K562 (cell line): ENCODE measurements around the gene PCCA. TPM values are rescaled to one million over a fixed set of nuclear protein-coding genes. Genes with fewer than 3 reads are reported as not detected.

Experiments
- ATAC-seq: fragments of 200-7000 bp; cut with Tn5 transposase; 3 replicates; pipeline ENCODE4 v1.9.1; 2020; ENCODE audit warnings: moderate library complexity
- BruUV-seq: library from RNA; stranded (reverse); fragments of 400-500 nt; replicated peaks from 2 replicates; lab custom pipeline; 2021; lab: Mats Ljungman, UMichigan
- CTCF ChIA-PET: fragments of 300-600 bp; formaldehyde crosslinking; extraction: SDS; loops from one replicate; lab custom pipeline; 2021; ENCODE audit warnings: low intra/inter-chr PET ratio; lab: Yijun Ruan, JAX
- POLR2A ChIA-PET: fragments of 300-600, 350-650 bp; sonication (Branson Sonifier 250); formaldehyde crosslinking; extraction: SDS; loops from one replicate; lab custom pipeline; 2021; ENCODE audit warnings: antibody characterized with exemption, inconsistent platforms; lab: Yijun Ruan, JAX
- DNase-seq, 4 experiments: peaks; one replicate each; pipeline versions ENCODE4 v3.0.0 to v3.0.0-alpha.2; 2011 to 2018; ENCODE audit warnings: low spot score in 3 of 4, mixed read lengths in 3 of 4; ENCODE audit errors: extremely low read depth in 1 of 4
- FAIRE-seq: peaks from 2 replicates; lab custom pipeline; 2011; peaks lifted over from hg19 to GRCh38; lab: Jason Lieb, UNC
- H2AFZ ChIP-seq: 2 replicates; pipeline ENCODE4 v1.6.0; 2011; ENCODE audit warnings: low read depth, low read length, control low read depth, inconsistent platforms
- H3K27ac ChIP-seq: fragments of 200-600 bp; 3 replicates; pipeline ENCODE4 v1.8.0; 2011; ENCODE audit warnings: low read depth, mild to moderate bottlenecking, control low read depth, inconsistent platforms, low read length, moderate library complexity, mixed read lengths; ENCODE audit errors: extremely low read depth
- H3K27me3 ChIP-seq, 2 experiments: fragments of 300-600 bp in 1 of 2; 2 replicates in 1 of 2; 3 replicates in 1 of 2; pipeline versions ENCODE4 v1.6.0 to v1.8.0; 2011; ENCODE audit warnings: inconsistent platforms in 2 of 2, low read length in 2 of 2, mild to moderate bottlenecking in 1 of 2, mixed read lengths in 1 of 2, moderate library complexity in 1 of 2; ENCODE audit not compliant: control insufficient read depth in 2 of 2, insufficient read depth in 2 of 2
- H3K36me3 ChIP-seq: fragments of 300-600 bp; 3 replicates; pipeline ENCODE4 v1.8.0; 2011; ENCODE audit warnings: mild to moderate bottlenecking, low read length, inconsistent platforms; ENCODE audit not compliant: control insufficient read depth, insufficient read depth
- H3K4me1 ChIP-seq, 2 experiments: fragments of 200-600 bp in 1 of 2; replicated peaks in 1 of 2; 2 replicates in 1 of 2; 3 replicates in 1 of 2; pipeline versions ENCODE4 v1.5.1 to v1.8.0; 2011; ENCODE audit warnings: inconsistent platforms in 2 of 2, low read length in 2 of 2, mild to moderate bottlenecking in 1 of 2, mixed read lengths in 1 of 2, moderate library complexity in 1 of 2; ENCODE audit not compliant: control insufficient read depth in 2 of 2, insufficient read depth in 2 of 2
- H3K4me2 ChIP-seq: 2 replicates; pipeline ENCODE4 v1.6.1; 2011; ENCODE audit warnings: low read length, control low read depth, inconsistent platforms, mixed read lengths; ENCODE audit not compliant: insufficient read depth
- H3K4me3 ChIP-seq: fragments of 200-600 bp; sonication (generic), shearing (Covaris generic); 2 replicates; pipeline ENCODE4 v1.5.1; 2016; ENCODE audit warnings: control low read depth, inconsistent platforms
- H3K79me2 ChIP-seq: fragments of 200-600 bp; 3 replicates; pipeline ENCODE4 v1.8.0; 2011; ENCODE audit warnings: low read length, inconsistent platforms; ENCODE audit not compliant: control insufficient read depth, insufficient read depth
- H3K9ac ChIP-seq, 2 experiments: 2 replicates each; pipeline versions ENCODE4 v1.6.0 to v1.6.1; 2011; ENCODE audit warnings: low read depth in 2 of 2, low read length in 2 of 2, control low read depth in 1 of 2, inconsistent platforms in 1 of 2, mild to moderate bottlenecking in 1 of 2, mixed read lengths in 1 of 2; ENCODE audit not compliant: insufficient read depth in 1 of 2
- H3K9me1 ChIP-seq: one replicate; pipeline ENCODE4 v1.6.0; 2011; ENCODE audit warnings: inconsistent platforms, mild to moderate bottlenecking, low read length, moderate library complexity; ENCODE audit not compliant: control insufficient read depth, insufficient read depth
- H3K9me3 ChIP-seq: replicated peaks from 2 replicates; pipeline ENCODE4 v1.5.1; 2011; ENCODE audit warnings: low read depth, low read length, inconsistent platforms; ENCODE audit not compliant: control insufficient read depth, insufficient read depth
- H4K20me1 ChIP-seq: replicated peaks from 2 replicates; pipeline ENCODE4 v1.6.1; 2011; ENCODE audit warnings: low read length, inconsistent platforms, mixed read lengths; ENCODE audit not compliant: control insufficient read depth, insufficient read depth
- BMI1 ChIP-seq: fragments of 150-350 bp; IDR thresholded peaks from 2 replicates; pipeline ENCODE4 v1.6.1; 2014; ENCODE audit warnings: low read length
- CREB1 ChIP-seq, 2 experiments: sonication (generic) in 1 of 2; formaldehyde crosslinking in 1 of 2; IDR thresholded peaks; 2 replicates each; pipeline versions ENCODE4 v1.6.1 to v1.8.0; 2012 to 2022; ENCODE audit warnings: inconsistent platforms in 1 of 2, mild to moderate bottlenecking in 1 of 2, missing genetic modification reagents in 1 of 2, moderate library complexity in 1 of 2
- XRCC5 ChIP-seq: fragments of 200-400 bp; formaldehyde crosslinking; IDR thresholded peaks from 2 replicates; pipeline ENCODE4 v1.6.1; 2017; ENCODE audit warnings: low read depth, mild to moderate bottlenecking, low read length
- ZKSCAN1 ChIP-seq: fragments of 150-350 bp; IDR thresholded peaks from 2 replicates; pipeline ENCODE4 v1.6.1; 2016; ENCODE audit warnings: low read depth, low read length
- ZNF23 ChIP-seq: fragments of 250-450 bp; sonication (Bioruptor Pico); IDR thresholded peaks from 2 replicates; pipeline ENCODE4 v1.4.0; 2020; ENCODE audit warnings: mild to moderate bottlenecking
- ZNF584 ChIP-seq: fragments of 200-800 bp; sonication (Bioruptor generic); IDR thresholded peaks from 2 replicates; pipeline ENCODE4 v1.6.1; 2016; ENCODE audit warnings: low read depth, mild to moderate bottlenecking, missing genetic modification characterization, missing compliant biosample characterization
- WGBS: fragments of 100-300 bp; shearing (Covaris generic); methylation state at CpG from one replicate; pipeline ENCODE4 v1.1.6; 2016; ENCODE audit warnings: low coverage, mixed read lengths; ENCODE audit not compliant: insufficient coverage; ENCODE audit errors: missing lambda C conversion rate; 5-methylcytosine and 5-hydroxymethylcytosine counted together
- in situ Hi-C: fragments of 300-500 bp; cut with MboI; formaldehyde crosslinking; loops from 4 replicates; pipeline ENCODE4 v1.15.0; 2018; ENCODE audit warnings: inconsistent platforms, mixed read lengths
- intact Hi-C: fragments of 100-400 bp; cut with micrococcal nuclease; formaldehyde crosslinking; loops from 2 replicates; pipeline ENCODE4 v1.14.2; 2022
- polyA plus RNA-seq, 8 experiments: library from polyadenylated mRNA; depleted of rRNA in 4 of 8; stranded (reverse) in 5 of 8; unstranded in 3 of 8; fragments of >200 nt; fragmentation: Nextera tagmentation in 2 of 8; fragmentation: Illumina TruSeq in 1 of 8; extraction: Ambion mirVana in 2 of 8; extraction: Trizol in 1 of 8; gene quantifications; 2 replicates each; pipeline versions ENCODE4 v1.2.1 to v1.2.3, GENCODE V29; 2011 to 2014; ENCODE audit warnings: inconsistent platforms in 1 of 8, missing spikeins in 1 of 8
- total RNA-seq, 7 experiments: library from RNA; depleted of rRNA in 6 of 7; stranded (reverse); fragments of >200 nt in 6 of 7; fragmentation: Illumina TruSeq in 2 of 7; extraction: Trizol in 2 of 7; gene quantifications; 2 replicates each; pipeline versions ENCODE4 v1.2.1 to v1.2.3, GENCODE V29; 2011 to 2021; ENCODE audit warnings: low replicate concordance in 1 of 7
- TF ChIP-seq, protein P1 (sequence below): sonication (generic); formaldehyde crosslinking; IDR thresholded peaks from 2 replicates; pipeline ENCODE4 v1.8.0; 2022; ENCODE audit warnings: mild to moderate bottlenecking, missing genetic modification reagents
- TF ChIP-seq, protein P2 (sequence below), 2 experiments: fragments of 450-650 bp; formaldehyde crosslinking in 1 of 2; IDR thresholded peaks; 2 replicates each; pipeline versions ENCODE4 v1.4.0 to v1.6.1; 2014 to 2020; ENCODE audit warnings: mild to moderate bottlenecking in 2 of 2, borderline replicate concordance in 1 of 2, low read depth in 1 of 2

Gene PCCA
- total and polyA plus RNA-seq, 9 of the 15 experiments (the other 6 are each of a cell fraction or from before 2014, with no cell fraction given): 5.2 to 14.1 (median 9.7) TPM

- no peaks in the 10 kb centered on the region for H3K36me3 ChIP-seq
- intact Hi-C loops: loop anchor here (1.0 to 10.0 kb wide), 6 partner anchors 190 to 578 kb away; partner anchors contain the start of gene ZIC2
- WGBS: 51% methylated on average over 4 of the region's 4 CpGs
- no peaks in the 10 kb centered on the region for H3K27me3 ChIP-seq
- in situ Hi-C loops: loop anchor here (10.0 to 25.0 kb wide), 3 partner anchors 330 to 797 kb away; no protein-coding TSS in a partner anchor
- CTCF ChIA-PET: interaction anchor here (0.7 to 2.8 kb wide), 4 partner anchors 318 to 797 kb away, joined by 3 to 30 read pairs (median 4); no protein-coding TSS in a partner anchor
- DNase-seq: no peak
- H3K4me2 ChIP-seq: no peak overlapping the region
- H3K4me1 ChIP-seq: no peaks in the 10 kb centered on the region
- BruUV-seq: no TSS peak
- no peaks in the 10 kb centered on the region for H4K20me1 ChIP-seq
- no peak overlapping the region for H3K27ac ChIP-seq
- FAIRE-seq: no peak
- no peak overlapping the region for H3K4me3 ChIP-seq
- ATAC-seq: no peak
- no peak overlapping the region for H2AFZ ChIP-seq
- H3K79me2 ChIP-seq: no peaks in the 10 kb centered on the region
- H3K9ac ChIP-seq: no peak overlapping the region
- H3K9me3 ChIP-seq: no peaks in the 10 kb centered on the region
- TF ChIP-seq ZNF584 (CRISPR knock-in tag) (no peak), ZNF23 (CRISPR knock-in tag) (no peak), BMI1 (no peak), XRCC5 (no peak), CREB1 (IDR thresholded peaks at IDR 0.05) (no peak), CREB1 (CRISPR knock-in tag; IDR thresholded peaks at IDR 0.05) (no peak), ZKSCAN1 (no peak)
- TF ChIP-seq, protein P1, sequence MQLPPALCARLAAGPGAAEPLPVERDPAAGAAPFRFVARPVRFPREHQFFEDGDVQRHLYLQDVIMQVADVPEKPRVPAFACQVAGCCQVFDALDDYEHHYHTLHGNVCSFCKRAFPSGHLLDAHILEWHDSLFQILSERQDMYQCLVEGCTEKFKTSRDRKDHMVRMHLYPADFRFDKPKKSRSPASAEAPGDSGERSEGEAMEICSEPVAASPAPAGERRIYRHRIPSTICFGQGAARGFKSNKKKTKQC (CRISPR knock-in tag): no peak
- TF ChIP-seq, protein P2, sequence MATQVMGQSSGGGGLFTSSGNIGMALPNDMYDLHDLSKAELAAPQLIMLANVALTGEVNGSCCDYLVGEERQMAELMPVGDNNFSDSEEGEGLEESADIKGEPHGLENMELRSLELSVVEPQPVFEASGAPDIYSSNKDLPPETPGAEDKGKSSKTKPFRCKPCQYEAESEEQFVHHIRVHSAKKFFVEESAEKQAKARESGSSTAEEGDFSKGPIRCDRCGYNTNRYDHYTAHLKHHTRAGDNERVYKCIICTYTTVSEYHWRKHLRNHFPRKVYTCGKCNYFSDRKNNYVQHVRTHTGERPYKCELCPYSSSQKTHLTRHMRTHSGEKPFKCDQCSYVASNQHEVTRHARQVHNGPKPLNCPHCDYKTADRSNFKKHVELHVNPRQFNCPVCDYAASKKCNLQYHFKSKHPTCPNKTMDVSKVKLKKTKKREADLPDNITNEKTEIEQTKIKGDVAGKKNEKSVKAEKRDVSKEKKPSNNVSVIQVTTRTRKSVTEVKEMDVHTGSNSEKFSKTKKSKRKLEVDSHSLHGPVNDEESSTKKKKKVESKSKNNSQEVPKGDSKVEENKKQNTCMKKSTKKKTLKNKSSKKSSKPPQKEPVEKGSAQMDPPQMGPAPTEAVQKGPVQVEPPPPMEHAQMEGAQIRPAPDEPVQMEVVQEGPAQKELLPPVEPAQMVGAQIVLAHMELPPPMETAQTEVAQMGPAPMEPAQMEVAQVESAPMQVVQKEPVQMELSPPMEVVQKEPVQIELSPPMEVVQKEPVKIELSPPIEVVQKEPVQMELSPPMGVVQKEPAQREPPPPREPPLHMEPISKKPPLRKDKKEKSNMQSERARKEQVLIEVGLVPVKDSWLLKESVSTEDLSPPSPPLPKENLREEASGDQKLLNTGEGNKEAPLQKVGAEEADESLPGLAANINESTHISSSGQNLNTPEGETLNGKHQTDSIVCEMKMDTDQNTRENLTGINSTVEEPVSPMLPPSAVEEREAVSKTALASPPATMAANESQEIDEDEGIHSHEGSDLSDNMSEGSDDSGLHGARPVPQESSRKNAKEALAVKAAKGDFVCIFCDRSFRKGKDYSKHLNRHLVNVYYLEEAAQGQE (IDR thresholded peaks at IDR 0.05; ENCODE audit: borderline replicate concordance): no peak
- TF ChIP-seq, protein P2 (CRISPR knock-in tag; IDR thresholded peaks at IDR 0.05; ENCODE audit: low read depth): no peak
- peaks cover 3% of the 10 kb centered on the region for H3K9me1 ChIP-seq
- POLR2A ChIA-PET: no interaction called here
Observed at GRCh38 chr13:100234524-100235136, 145.7 kb downstream of the PCCA start.
